HCT116 (cell line): ENCODE measurements around the gene FLNC. TPM values are rescaled to one million over a fixed set of nuclear protein-coding genes. Genes with fewer than 3 reads are reported as not detected.

Experiments used
- ATAC-seq: fragments of 200-7000 bp; cut with Tn5 transposase; 2 replicates; pipeline ENCODE4 v1.9.1; 2020; ENCODE audit warnings: mild to moderate bottlenecking, moderate library complexity
- BruUV-seq: library from RNA; stranded (reverse); fragments of 400-500 nt; replicated peaks from 2 replicates; lab custom pipeline; 2021; lab: Mats Ljungman, UMichigan
- CTCF ChIA-PET: fragments of 300-600 bp; sonication (Branson Sonifier 250); formaldehyde crosslinking; loops from one replicate; lab custom pipeline; 2021; ENCODE audit warnings: antibody characterized with exemption; lab: Charles Lee
- POLR2A ChIA-PET: fragments of 300-600, 350-600 bp; sonication (Branson Sonifier 250); formaldehyde crosslinking; loops from one replicate; lab custom pipeline; 2021; ENCODE audit warnings: antibody characterized with exemption; lab: Charles Lee
- RAD21 ChIA-PET, 2 experiments: fragments of 300-600 bp; sonication (Branson Sonifier 250); formaldehyde crosslinking; loops; one replicate each; lab custom pipeline; 2023; ENCODE audit warnings: low total read pairs in 2 of 2; ENCODE audit not compliant: uncharacterized antibody in 2 of 2, unreplicated experiment in 2 of 2, low non-redundant PET in 1 of 2; lab: Charles Lee
- DNase-seq: peaks from one replicate; pipeline ENCODE4 v3.0.0-alpha.2; 2010; ENCODE audit warnings: low read depth, low spot score
- H2AFZ ChIP-seq: fragments of 200-600 bp; shearing (Covaris generic), sonication (generic); 2 replicates; pipeline ENCODE4 v1.6.1; 2017; ENCODE audit warnings: low read depth, mixed run types, mixed read lengths, antibody characterized with exemption, low read length; ENCODE audit not compliant: poor library complexity, severe bottlenecking
- H3K27ac ChIP-seq: 2 replicates; pipeline ENCODE4 v1.5.1; 2012; ENCODE audit warnings: low read depth, low read length
- H3K27me3 ChIP-seq: fragments of 200-600 bp; sonication (generic); 2 replicates; pipeline ENCODE4 v1.6.1; 2016; ENCODE audit warnings: mixed run types, low read length, mixed read lengths; ENCODE audit not compliant: insufficient read depth
- H3K36me3 ChIP-seq, 2 experiments: fragments of 200-500 bp in 1 of 2; fragments of 200-600 bp in 1 of 2; sonication (Bioruptor generic) in 1 of 2; sonication (generic) in 1 of 2; 2 replicates each; pipeline versions ENCODE4 v1.5.1 to v1.6.1; 2014 to 2016; ENCODE audit warnings: low read length in 2 of 2, inconsistent platforms in 1 of 2, mixed read lengths in 1 of 2, mixed run types in 1 of 2; ENCODE audit not compliant: insufficient read depth in 2 of 2, control insufficient read depth in 1 of 2
- H3K4me1 ChIP-seq, 2 experiments: fragments of 200-600 bp in 1 of 2; sonication (generic) in 1 of 2; 2 replicates each; pipeline versions ENCODE4 v1.5.1 to v1.6.1; 2012 to 2017; ENCODE audit warnings: low read length in 2 of 2, inconsistent platforms in 1 of 2, mild to moderate bottlenecking in 1 of 2, mixed read lengths in 1 of 2, mixed run types in 1 of 2, moderate library complexity in 1 of 2; ENCODE audit not compliant: insufficient read depth in 2 of 2, control insufficient read depth in 1 of 2
- H3K4me2 ChIP-seq: fragments of 200-600 bp; sonication (generic); 2 replicates; pipeline ENCODE4 v1.6.1; 2017; ENCODE audit warnings: mixed run types, low read length, mixed read lengths
- H3K4me3 ChIP-seq, 2 experiments: fragments of 200-600 bp in 1 of 2; sonication (generic) in 1 of 2; replicated peaks in 1 of 2; 2 replicates each; pipeline ENCODE4 v1.5.1; 2011 to 2016; ENCODE audit warnings: low read length in 2 of 2, control low read depth in 1 of 2, low read depth in 1 of 2, mild to moderate bottlenecking in 1 of 2, mixed read lengths in 1 of 2, mixed run types in 1 of 2
- H3K79me2 ChIP-seq: fragments of 200-600 bp; sonication (generic); 2 replicates; pipeline ENCODE4 v1.6.1; 2017; ENCODE audit warnings: mild to moderate bottlenecking, mixed run types, low read length, moderate library complexity, mixed read lengths; ENCODE audit not compliant: insufficient read depth
- H3K9ac ChIP-seq: fragments of 200-600 bp; sonication (generic); 2 replicates; pipeline ENCODE4 v1.6.1; 2016; ENCODE audit warnings: low read length, mixed read lengths
- H3K9me2 ChIP-seq: fragments of 200-600 bp; sonication (generic), shearing (Covaris generic); 2 replicates; pipeline ENCODE4 v1.6.1; 2017; ENCODE audit warnings: mixed run types, mild to moderate bottlenecking, moderate library complexity; ENCODE audit not compliant: insufficient read depth
- H3K9me3 ChIP-seq, 2 experiments: fragments of 200-500 bp in 1 of 2; fragments of 200-600 bp in 1 of 2; sonication (Bioruptor generic) in 1 of 2; sonication (generic) in 1 of 2; 2 replicates each; pipeline ENCODE4 v1.6.1; 2014 to 2017; ENCODE audit warnings: low read length in 2 of 2, mixed read lengths in 2 of 2, inconsistent platforms in 1 of 2, low read depth in 1 of 2, mild to moderate bottlenecking in 1 of 2, mixed run types in 1 of 2, moderate library complexity in 1 of 2; ENCODE audit not compliant: control insufficient read depth in 1 of 2, insufficient read depth in 1 of 2
- H4K20me1 ChIP-seq: fragments of 200-600 bp; sonication (generic), shearing (Covaris generic); 2 replicates; pipeline ENCODE4 v1.6.1; 2017; ENCODE audit warnings: mixed run types, mild to moderate bottlenecking, moderate library complexity; ENCODE audit not compliant: insufficient read depth
- ATF3 ChIP-seq: IDR thresholded peaks from 2 replicates; pipeline ENCODE4 v1.6.1; 2012
- CBX3 ChIP-seq: IDR thresholded peaks from 2 replicates; pipeline ENCODE4 v1.6.1; 2012; ENCODE audit warnings: low read depth
- CEBPB ChIP-seq: IDR thresholded peaks from 2 replicates; pipeline ENCODE4 v1.6.1; 2012; ENCODE audit warnings: low read depth
- EGR1 ChIP-seq: IDR thresholded peaks from 2 replicates; pipeline ENCODE4 v1.6.1; 2012; ENCODE audit warnings: low read depth
- ELF1 ChIP-seq: IDR thresholded peaks from 2 replicates; pipeline ENCODE4 v1.6.1; 2012; ENCODE audit warnings: low read depth, borderline replicate concordance
- EZH2 ChIP-seq: fragments of 200-600 bp; sonication (generic); IDR thresholded peaks from 2 replicates; pipeline ENCODE4 v1.6.1; 2017; ENCODE audit warnings: antibody characterized with exemption, mixed run types
- EZH2phosphoT487 ChIP-seq: fragments of 200-600 bp; IDR thresholded peaks from 2 replicates; pipeline ENCODE4 v1.6.1; 2018; ENCODE audit warnings: antibody characterized with exemption, borderline replicate concordance
- FOSL1 ChIP-seq: IDR thresholded peaks from 2 replicates; pipeline ENCODE4 v1.6.1; 2012; ENCODE audit warnings: low read depth
- JUND ChIP-seq: IDR thresholded peaks from 2 replicates; pipeline ENCODE4 v1.6.1; 2012
- POLR2AphosphoS5 ChIP-seq: IDR thresholded peaks from 2 replicates; pipeline ENCODE4 v1.6.1; 2011; ENCODE audit warnings: mild to moderate bottlenecking, low read depth, low read length, moderate library complexity
- REST ChIP-seq: IDR thresholded peaks from 2 replicates; pipeline ENCODE4 v1.6.1; 2012; ENCODE audit warnings: low read depth
- SP1 ChIP-seq: IDR thresholded peaks from 2 replicates; pipeline ENCODE4 v1.6.1; 2012; ENCODE audit warnings: low read depth
- SRF ChIP-seq: IDR thresholded peaks from 2 replicates; pipeline ENCODE4 v1.6.1; 2012; ENCODE audit warnings: low read depth
- TCF7L2 ChIP-seq: IDR thresholded peaks from 2 replicates; pipeline ENCODE4 v1.7.0; 2011; ENCODE audit warnings: borderline replicate concordance, inconsistent platforms; ENCODE audit not compliant: insufficient read depth, insufficient read length; ENCODE audit errors: extremely low read depth
- YY1 ChIP-seq: IDR thresholded peaks from 2 replicates; pipeline ENCODE4 v1.6.1; 2011; ENCODE audit warnings: low read length, low read depth, moderate library complexity, mild to moderate bottlenecking; ENCODE audit not compliant: insufficient replicate concordance; ENCODE audit errors: extremely low read depth
- ZNF274 ChIP-seq: fragments of 200-500 bp; sonication (Bioruptor generic); IDR thresholded peaks from 2 replicates; pipeline ENCODE4 v1.6.1; 2014; ENCODE audit warnings: mild to moderate bottlenecking, low read depth, low read length, inconsistent platforms
- intact Hi-C: fragments of 100-400 bp; cut with micrococcal nuclease; formaldehyde crosslinking; loops from 2 replicates; pipeline ENCODE4 v1.10.0; 2022
- total RNA-seq: library from RNA; stranded (reverse); gene quantifications from one replicate; pipeline ENCODE4 v1.2.1, GENCODE V29; 2021; ENCODE audit not compliant: unreplicated experiment
- TF ChIP-seq, protein P1 (sequence below): IDR thresholded peaks from 2 replicates; pipeline ENCODE4 v1.6.1; 2012

Gene FLNC
- total RNA-seq, 1 experiment from 2014 or later: 42.8 TPM

- Histone ChIP-seq H3K4me3 (no peak overlapping the region), H3K4me2 (no peak overlapping the region), H3K9me2 (no peaks in the 10 kb centered on the region), H3K4me1 (peaks cover 0 to 6% of the 10 kb centered on the region in 2 experiments; a peak in 1 of 4 replicates), H4K20me1 (no peaks in the 10 kb centered on the region), H2AFZ (no peak overlapping the region), H3K9me3 (no peaks in the 10 kb centered on the region), H3K79me2 (no peaks in the 10 kb centered on the region), H3K9ac (no peak overlapping the region), H3K27me3 (no peaks in the 10 kb centered on the region), H3K36me3 (no peaks in the 10 kb centered on the region), H3K27ac (no peak overlapping the region)
- ChIA-PET RAD21 (no interaction called here), POLR2A (no interaction called here), CTCF (no interaction called here)
- DNase-seq: no peak
- intact Hi-C loops: no loop called here
- no TSS peak for BruUV-seq
- TF ChIP-seq JUND (no peak), TCF7L2 (no peak), SRF (no peak), FOSL1 (no peak), EGR1 (no peak), ELF1 (no peak), ATF3 (no peak), ZNF274 (no peak), EZH2phosphoT487 (no peak), REST (no peak), POLR2AphosphoS5 (no peak), SP1 (no peak), CEBPB (no peak), EZH2 (no peak), YY1 (no peak), CBX3 (no peak)
- TF ChIP-seq, protein P1, sequence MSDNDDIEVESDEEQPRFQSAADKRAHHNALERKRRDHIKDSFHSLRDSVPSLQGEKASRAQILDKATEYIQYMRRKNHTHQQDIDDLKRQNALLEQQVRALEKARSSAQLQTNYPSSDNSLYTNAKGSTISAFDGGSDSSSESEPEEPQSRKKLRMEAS: no peak
- no peak for ATAC-seq
Observed at GRCh38 chr7:128788446-128789412, 41.5 kb upstream of the FLNC start.
